ENCODE results near the gene XIRP1. TPM values are rescaled to one million over a fixed set of nuclear protein-coding genes. Genes with fewer than 3 reads are reported as not detected.

Gene XIRP1
- total RNA-seq, 4 donors from 2014 or later, result 0.06 to 0.07 TPM; not detected in 2

DNA sequence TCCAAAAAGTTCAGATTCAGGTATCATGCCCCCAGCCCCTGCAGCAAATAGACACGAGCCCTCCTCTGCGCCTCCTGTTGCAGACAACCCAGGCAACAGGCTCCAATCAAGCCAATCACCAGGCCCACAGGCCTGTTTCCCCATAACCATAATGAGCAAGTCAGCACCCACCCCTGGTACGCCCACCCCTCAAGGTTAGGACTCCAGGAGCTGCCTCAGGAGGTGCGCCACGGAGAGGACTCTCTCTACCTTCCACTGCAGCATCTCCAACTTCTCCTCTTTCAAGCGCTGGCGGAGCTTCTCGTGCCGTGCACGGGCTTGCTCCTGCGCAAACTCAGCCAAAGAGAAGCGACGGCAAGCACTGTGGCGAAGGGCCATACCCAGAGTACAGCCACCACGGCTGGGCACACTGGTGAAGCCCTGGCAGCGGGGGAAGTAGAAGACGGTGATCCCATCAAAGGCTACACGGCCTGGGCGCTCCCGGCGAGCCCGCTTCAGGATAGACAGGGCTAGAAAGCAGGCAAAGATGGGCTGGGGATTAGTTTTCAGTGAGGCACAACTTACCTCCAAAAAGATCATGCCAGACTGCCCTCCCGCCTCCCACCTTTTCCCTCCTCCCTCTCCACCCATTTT is 47.5 kb downstream of the XIRP1 start:
- intact Hi-C loops (cut with DNase I; ENCODE audit: low total_unique reads), result no loop called here
- Histone ChIP-seq H3K4me1 (peaks cover 23 to 48% of the 10 kb centered on the region in 2 donors), H3K36me3 (no peaks in the 10 kb centered on the region), H3K4me3 (no peak overlapping the region), H3K27me3 (no peaks in the 10 kb centered on the region), H3K27ac (peak overlapping the region in 1 of 2 donors; percentile 99), H3K9me3 (no peaks in the 10 kb centered on the region)
- TF ChIP-seq, protein P1, sequence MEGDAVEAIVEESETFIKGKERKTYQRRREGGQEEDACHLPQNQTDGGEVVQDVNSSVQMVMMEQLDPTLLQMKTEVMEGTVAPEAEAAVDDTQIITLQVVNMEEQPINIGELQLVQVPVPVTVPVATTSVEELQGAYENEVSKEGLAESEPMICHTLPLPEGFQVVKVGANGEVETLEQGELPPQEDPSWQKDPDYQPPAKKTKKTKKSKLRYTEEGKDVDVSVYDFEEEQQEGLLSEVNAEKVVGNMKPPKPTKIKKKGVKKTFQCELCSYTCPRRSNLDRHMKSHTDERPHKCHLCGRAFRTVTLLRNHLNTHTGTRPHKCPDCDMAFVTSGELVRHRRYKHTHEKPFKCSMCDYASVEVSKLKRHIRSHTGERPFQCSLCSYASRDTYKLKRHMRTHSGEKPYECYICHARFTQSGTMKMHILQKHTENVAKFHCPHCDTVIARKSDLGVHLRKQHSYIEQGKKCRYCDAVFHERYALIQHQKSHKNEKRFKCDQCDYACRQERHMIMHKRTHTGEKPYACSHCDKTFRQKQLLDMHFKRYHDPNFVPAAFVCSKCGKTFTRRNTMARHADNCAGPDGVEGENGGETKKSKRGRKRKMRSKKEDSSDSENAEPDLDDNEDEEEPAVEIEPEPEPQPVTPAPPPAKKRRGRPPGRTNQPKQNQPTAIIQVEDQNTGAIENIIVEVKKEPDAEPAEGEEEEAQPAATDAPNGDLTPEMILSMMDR (IDR thresholded peaks at IDR 0.05), result no peak
- no peak for TF ChIP-seq POLR2A (IDR thresholded peaks at IDR 0.05)
- DNase-seq, result no peak

DNA sequence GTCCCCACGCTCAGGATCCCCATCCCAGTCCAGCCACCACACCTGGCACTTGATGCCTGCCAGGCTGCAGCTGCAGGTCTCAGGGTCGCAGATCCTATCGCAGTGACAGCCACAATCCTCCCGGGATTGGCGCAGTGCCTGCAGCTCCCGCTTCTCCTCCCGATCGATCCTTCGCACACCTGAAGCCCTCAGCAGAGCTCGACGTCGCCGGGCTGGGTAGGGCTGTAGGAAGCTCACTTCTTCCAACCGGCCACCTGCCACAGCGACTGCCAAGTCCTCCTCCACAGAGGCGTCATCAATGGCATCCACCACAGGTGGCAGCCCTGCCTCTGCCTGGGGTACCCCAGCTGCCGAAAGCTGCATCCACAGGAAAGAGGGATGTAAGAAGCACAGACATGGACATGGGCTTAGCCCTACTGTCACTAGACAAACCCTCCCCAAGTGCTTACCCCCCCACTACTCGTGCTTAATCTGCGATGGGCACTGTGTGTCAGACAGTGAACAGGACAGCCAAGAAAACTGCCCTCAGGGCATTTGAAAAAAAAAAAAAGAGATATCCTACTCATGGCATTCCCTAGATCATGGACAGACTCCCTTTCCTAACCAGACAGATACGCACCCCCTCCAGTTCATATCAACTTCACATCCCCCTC is 48.2 kb downstream of the XIRP1 start:
- no peaks in the 10 kb centered on the region for H3K36me3 ChIP-seq
- intact Hi-C loops (cut with DNase I; ENCODE audit: low total_unique reads), result no loop called here
- no peak for DNase-seq
- H3K4me3 ChIP-seq, result no peak overlapping the region
- H3K9me3 ChIP-seq, result no peaks in the 10 kb centered on the region
- no peak for TF ChIP-seq POLR2A (IDR thresholded peaks at IDR 0.05)
- TF ChIP-seq, protein P1 (IDR thresholded peaks at IDR 0.05), result no peak
- no peak overlapping the region for H3K27ac ChIP-seq
- peaks cover 19 to 41% of the 10 kb centered on the region in 2 donors for H3K4me1 ChIP-seq
- no peaks in the 10 kb centered on the region for H3K27me3 ChIP-seq

DNA sequence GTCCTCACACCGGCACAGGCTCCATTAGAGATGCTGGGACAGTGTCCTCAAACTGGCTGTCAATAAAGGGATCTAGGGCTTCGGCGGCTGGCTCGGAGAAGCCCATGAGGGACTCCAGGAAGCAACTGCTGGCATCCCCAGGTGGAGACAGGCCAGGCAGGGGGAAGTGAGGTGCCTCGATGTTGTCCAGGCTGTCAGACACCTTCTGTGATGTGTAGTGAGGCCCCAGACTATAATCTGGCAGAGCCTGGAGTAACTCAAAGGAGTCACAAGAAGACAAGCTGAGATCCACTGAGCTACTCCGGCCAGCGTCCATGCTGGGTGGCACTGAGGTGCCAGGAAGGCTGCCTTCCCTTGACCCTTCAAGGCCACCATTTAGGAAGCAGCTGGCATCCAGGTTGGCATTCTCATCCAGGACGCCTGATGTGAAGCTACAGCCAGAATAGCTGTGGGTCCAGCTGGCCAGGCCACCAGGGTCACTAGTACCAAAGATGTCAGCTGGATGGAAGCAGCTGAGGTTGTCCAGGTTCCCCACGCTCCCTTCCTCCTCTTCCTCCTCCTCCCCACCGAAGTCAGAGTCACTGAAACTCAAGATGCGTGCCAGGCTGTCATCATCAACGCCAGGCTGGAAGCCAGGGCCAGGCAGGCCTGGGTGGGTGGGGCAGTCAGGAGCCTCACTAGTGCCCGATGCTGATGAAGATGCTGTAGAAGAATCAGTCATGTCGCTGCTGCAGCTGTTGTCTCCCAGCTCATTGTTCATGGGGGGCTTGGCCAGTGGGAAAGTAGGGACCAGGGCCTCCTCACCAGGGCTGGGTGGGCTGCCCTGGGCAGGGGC is 49.1 kb downstream of the XIRP1 start:
- Histone ChIP-seq H3K4me3 (no peak overlapping the region), H3K36me3 (no peaks in the 10 kb centered on the region), H3K27me3 (no peaks in the 10 kb centered on the region), H3K4me1 (peaks cover 9 to 32% of the 10 kb centered on the region in 2 donors), H3K9me3 (no peaks in the 10 kb centered on the region), H3K27ac (peak overlapping the region in 1 of 2 donors; percentile 53)
- intact Hi-C loops (cut with DNase I; ENCODE audit: low total_unique reads), result no loop called here
- no peak for DNase-seq
- TF ChIP-seq POLR2A (IDR thresholded peaks at IDR 0.05), result no peak
- TF ChIP-seq, protein P1 (IDR thresholded peaks at IDR 0.05), result no peak

DNA sequence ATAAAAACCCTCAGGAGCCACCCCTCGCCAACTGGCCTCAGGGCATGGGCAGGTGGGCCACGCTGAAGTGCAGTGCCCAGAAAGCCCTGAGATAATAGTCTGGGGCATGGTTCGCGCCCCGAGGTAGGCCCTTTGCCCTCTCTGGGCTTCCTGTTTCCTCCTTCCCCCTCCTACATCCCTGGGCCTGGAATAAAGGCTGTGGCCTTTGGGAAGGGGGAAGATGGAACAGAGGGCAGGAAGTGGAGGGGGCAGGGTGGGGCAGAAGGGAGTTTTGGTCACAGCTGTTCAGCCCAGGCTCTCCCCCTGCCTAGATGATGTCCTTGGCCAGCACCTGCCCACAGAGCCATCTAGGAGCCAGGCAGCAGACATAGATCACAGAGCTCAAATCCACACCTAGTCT is 50.3 kb downstream of the XIRP1 start:
- no peak for TF ChIP-seq POLR2A (IDR thresholded peaks at IDR 0.05)
- TF ChIP-seq, protein P1 (IDR thresholded peaks at IDR 0.05), result no peak
- DNase-seq, result no peak
- Histone ChIP-seq H3K36me3 (no peaks in the 10 kb centered on the region), H3K4me1 (peaks cover 0 to 21% of the 10 kb centered on the region in 2 donors), H3K9me3 (no peaks in the 10 kb centered on the region), H3K4me3 (no peak overlapping the region), H3K27ac (peak overlapping the region; percentile 47 to 53), H3K27me3 (no peaks in the 10 kb centered on the region)
- intact Hi-C loops (cut with DNase I; ENCODE audit: low total_unique reads), result no loop called here

Measured in uterus (tissue), 4 donors.